ENCODE results near the gene MNS1.

DNA sequence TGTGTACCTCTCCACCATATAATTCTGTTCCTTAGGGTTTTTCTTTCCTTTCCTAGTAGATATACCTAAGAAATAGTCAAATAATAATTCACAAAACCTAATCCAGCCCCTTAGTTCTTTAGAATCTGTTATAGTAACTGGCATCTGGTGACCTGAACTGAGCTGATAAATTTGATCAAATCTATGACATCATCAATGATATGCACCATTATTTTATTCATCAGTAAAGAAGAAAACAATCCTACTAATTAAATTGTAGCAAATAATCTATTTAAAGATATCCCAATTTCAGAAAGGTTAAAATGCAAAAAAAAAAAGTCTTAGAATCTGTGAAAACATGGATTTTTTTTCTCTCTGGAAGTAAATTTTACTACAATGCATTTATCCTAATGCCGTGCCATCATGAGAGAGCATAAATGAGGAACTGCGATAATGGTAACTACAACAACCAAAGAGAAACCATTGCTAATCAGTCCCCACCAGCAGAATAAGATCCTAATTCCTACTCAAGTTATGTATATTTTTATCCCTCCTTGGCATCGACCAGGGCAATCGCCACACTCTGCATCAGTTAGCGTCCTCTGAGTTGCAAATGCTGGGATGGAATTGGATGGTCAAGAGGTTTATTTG lies 6.6 kb upstream of the MNS1 start:
- TF ChIP-seq, protein P1, sequence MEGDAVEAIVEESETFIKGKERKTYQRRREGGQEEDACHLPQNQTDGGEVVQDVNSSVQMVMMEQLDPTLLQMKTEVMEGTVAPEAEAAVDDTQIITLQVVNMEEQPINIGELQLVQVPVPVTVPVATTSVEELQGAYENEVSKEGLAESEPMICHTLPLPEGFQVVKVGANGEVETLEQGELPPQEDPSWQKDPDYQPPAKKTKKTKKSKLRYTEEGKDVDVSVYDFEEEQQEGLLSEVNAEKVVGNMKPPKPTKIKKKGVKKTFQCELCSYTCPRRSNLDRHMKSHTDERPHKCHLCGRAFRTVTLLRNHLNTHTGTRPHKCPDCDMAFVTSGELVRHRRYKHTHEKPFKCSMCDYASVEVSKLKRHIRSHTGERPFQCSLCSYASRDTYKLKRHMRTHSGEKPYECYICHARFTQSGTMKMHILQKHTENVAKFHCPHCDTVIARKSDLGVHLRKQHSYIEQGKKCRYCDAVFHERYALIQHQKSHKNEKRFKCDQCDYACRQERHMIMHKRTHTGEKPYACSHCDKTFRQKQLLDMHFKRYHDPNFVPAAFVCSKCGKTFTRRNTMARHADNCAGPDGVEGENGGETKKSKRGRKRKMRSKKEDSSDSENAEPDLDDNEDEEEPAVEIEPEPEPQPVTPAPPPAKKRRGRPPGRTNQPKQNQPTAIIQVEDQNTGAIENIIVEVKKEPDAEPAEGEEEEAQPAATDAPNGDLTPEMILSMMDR (optimal IDR thresholded peaks at IDR 0.05 in 1 of 3, IDR thresholded peaks at IDR 0.05 in 1 of 3, conservative IDR thresholded peaks at IDR 0.05 in 1 of 3; ENCODE audit: extremely low read depth in 1 of 3, insufficient read depth in 2 of 3, low read length in 3 of 3) = no peak
- no peak for TF ChIP-seq EZH2 (IDR thresholded peaks at IDR 0.05; ENCODE audit: low read length)
